GM12878 (cell line): Measurements from ENCODE around the gene VPS8. TPM values are rescaled to one million over a fixed set of nuclear protein-coding genes. Genes with fewer than 3 reads are reported as not detected.
A peak's percentile ranks its signal among the peaks of the same experiment; 100 is the strongest.

Experiments used
- ATAC-seq: fragments of 200-7000 bp; cut with Tn5 transposase; 3 replicates; pipeline ENCODE4 v1.9.1; 2020; ENCODE audit warnings: mild to moderate bottlenecking, moderate library complexity
- BruUV-seq: library from RNA; stranded (reverse); fragments of 400-500 nt; replicated peaks from 2 replicates; lab custom pipeline; 2021; lab: Mats Ljungman, UMichigan
- CTCF ChIA-PET: fragments of 300-600 bp; sonication (Branson Sonifier 250); formaldehyde crosslinking; extraction: SDS; loops from one replicate; lab custom pipeline; 2021; ENCODE audit warnings: inconsistent platforms; lab: Yijun Ruan, JAX
- POLR2A ChIA-PET: fragments of 350-600 bp; formaldehyde crosslinking; extraction: SDS; loops from one replicate; lab custom pipeline; 2021; ENCODE audit warnings: inconsistent platforms; lab: Charles Lee
- RAD21 ChIA-PET: fragments of 300-600 bp; sonication (Branson Sonifier 250); formaldehyde crosslinking; loops from one replicate; lab custom pipeline; 2023; ENCODE audit warnings: antibody characterized with exemption; ENCODE audit not compliant: unreplicated experiment; lab: Charles Lee
- SMC1A ChIA-PET: fragments of 300-600 bp; sonication (Branson Sonifier 250); formaldehyde crosslinking; loops from one replicate; lab custom pipeline; 2023; ENCODE audit not compliant: unreplicated experiment, uncharacterized antibody; lab: Charles Lee
- DNase-seq: peaks from one replicate; pipeline ENCODE4 v3.0.0-alpha.2; 2011; ENCODE audit warnings: low read depth, low spot score
- FAIRE-seq: peaks from 3 replicates; lab custom pipeline; 2011; peaks lifted over from hg19 to GRCh38; lab: Jason Lieb, UNC
- H2AFZ ChIP-seq: 2 replicates; pipeline ENCODE4 v1.6.0; 2011; ENCODE audit warnings: low read depth, low read length, control low read depth; ENCODE audit not compliant: control insufficient read depth
- H3K27ac ChIP-seq: 2 replicates; pipeline ENCODE4 v1.5.1; 2011; ENCODE audit warnings: control low read depth; ENCODE audit not compliant: control insufficient read depth, insufficient read depth
- H3K27me3 ChIP-seq, 2 experiments: replicated peaks in 1 of 2; 2 replicates each; pipeline versions ENCODE4 v1.6.0 to v1.6.1; 2011; ENCODE audit warnings: low read length in 1 of 2; ENCODE audit not compliant: control insufficient read depth in 2 of 2, insufficient read depth in 2 of 2
- H3K36me3 ChIP-seq, 2 experiments: 2 replicates each; pipeline ENCODE4 v1.5.1; 2011; ENCODE audit warnings: low read length in 1 of 2; ENCODE audit not compliant: control insufficient read depth in 2 of 2, insufficient read depth in 2 of 2
- H3K4me1 ChIP-seq: 2 replicates; pipeline ENCODE4 v1.6.1; 2011; ENCODE audit warnings: mild to moderate bottlenecking, low read length, moderate library complexity, mixed read lengths; ENCODE audit not compliant: control insufficient read depth, insufficient read depth
- H3K4me2 ChIP-seq: 2 replicates; pipeline ENCODE4 v1.6.0; 2011; ENCODE audit warnings: control low read depth; ENCODE audit not compliant: control insufficient read depth, insufficient read depth
- H3K4me3 ChIP-seq: fragments of 200-600 bp; sonication (generic); 2 replicates; pipeline ENCODE4 v1.5.1; 2016
- H3K79me2 ChIP-seq: 2 replicates; pipeline ENCODE4 v1.6.0; 2011; ENCODE audit warnings: low read length; ENCODE audit not compliant: control insufficient read depth, insufficient read depth
- H3K9ac ChIP-seq: 2 replicates; pipeline ENCODE4 v1.8.0; 2011; ENCODE audit warnings: low read length, control low read depth, mixed read lengths; ENCODE audit not compliant: control insufficient read depth, insufficient read depth
- H3K9me3 ChIP-seq: replicated peaks from 3 replicates; pipeline ENCODE4 v1.5.1; 2011; ENCODE audit warnings: mild to moderate bottlenecking, low read length; ENCODE audit not compliant: control insufficient read depth, insufficient read depth
- H4K20me1 ChIP-seq: 2 replicates; pipeline ENCODE4 v1.6.0; 2011; ENCODE audit not compliant: control insufficient read depth, insufficient read depth
- BHLHE40 ChIP-seq, 2 experiments: fragments of 450-650 bp in 1 of 2; IDR thresholded peaks; 2 replicates each; pipeline ENCODE4 v1.6.1; 2011 to 2017; ENCODE audit warnings: low read depth in 2 of 2, borderline replicate concordance in 1 of 2, improper control_type of control experiment in 1 of 2, low read length in 1 of 2, mild to moderate bottlenecking in 1 of 2
- CHD1 ChIP-seq: IDR thresholded peaks from 2 replicates; pipeline ENCODE4 v1.6.1; 2012; ENCODE audit warnings: low read depth, low read length, improper control_type of control experiment
- CREM ChIP-seq: IDR thresholded peaks from 2 replicates; pipeline ENCODE4 v1.6.1; 2014; ENCODE audit warnings: antibody characterized with exemption, low read depth
- E4F1 ChIP-seq: fragments of 450-650 bp; IDR thresholded peaks from 2 replicates; pipeline ENCODE4 v1.6.1; 2018; ENCODE audit warnings: borderline replicate concordance, mild to moderate bottlenecking; ENCODE audit not compliant: partially characterized antibody
- EED ChIP-seq: sonication (generic); IDR thresholded peaks from 2 replicates; pipeline ENCODE4 v1.6.1; 2016; ENCODE audit warnings: antibody characterized with exemption, low read depth
- KLF5 ChIP-seq: fragments of 450-650 bp; IDR thresholded peaks from 2 replicates; pipeline ENCODE4 v1.6.1; 2014; ENCODE audit warnings: mild to moderate bottlenecking; ENCODE audit not compliant: partially characterized antibody
- NR2C2 ChIP-seq: IDR thresholded peaks from 2 replicates; pipeline ENCODE4 v1.6.1; 2011; ENCODE audit warnings: borderline replicate concordance, low read depth; ENCODE audit not compliant: control insufficient read depth, insufficient read length
- NRF1 ChIP-seq: conservative IDR thresholded peaks from 2 replicates; pipeline ENCODE4 v1.6.1; 2011; ENCODE audit warnings: mild to moderate bottlenecking, low read depth, low read length, improper control_type of control experiment
- POLR2AphosphoS5 ChIP-seq: IDR thresholded peaks from 2 replicates; pipeline ENCODE4 v1.6.1; 2011; ENCODE audit warnings: mild to moderate bottlenecking, low read length, inconsistent platforms
- STAT3 ChIP-seq: IDR thresholded peaks from 2 replicates; pipeline ENCODE4 v1.6.1; 2011; ENCODE audit warnings: low read depth, low read length, improper control_type of control experiment
- ZNF207 ChIP-seq: fragments of 450-650 bp; IDR thresholded peaks from 2 replicates; pipeline ENCODE4 v1.6.1; 2014; ENCODE audit warnings: antibody characterized with exemption, mild to moderate bottlenecking, borderline replicate concordance
- ZNF24 ChIP-seq: fragments of 450-650 bp; IDR thresholded peaks from 2 replicates; pipeline ENCODE4 v1.6.1; 2017; ENCODE audit warnings: antibody characterized with exemption, mild to moderate bottlenecking
- WGBS: methylation state at CpG from one replicate; pipeline ENCODE4 v1.1.6; 2016; ENCODE audit warnings: low lambda C conversion rate; ENCODE audit not compliant: insufficient replicate concordance, insufficient coverage; ENCODE audit errors: missing lambda C conversion rate; 5-methylcytosine and 5-hydroxymethylcytosine counted together
- in situ Hi-C: fragments of 300-500 bp; cut with MboI; formaldehyde crosslinking; loops from 9 replicates; pipeline ENCODE4 v1.14.3; 2018; ENCODE audit warnings: mixed read lengths
- intact Hi-C: fragments of 100-400 bp; cut with micrococcal nuclease; formaldehyde crosslinking; loops from one replicate; pipeline ENCODE4 v1.14.2; 2022; ENCODE audit not compliant: unreplicated experiment
- polyA plus RNA-seq, 11 experiments: library from polyadenylated mRNA; depleted of rRNA in 4 of 11; unstranded in 6 of 11; stranded (reverse) in 5 of 11; fragments of >200 nt; fragmentation: Nextera tagmentation in 4 of 11; fragmentation: Illumina TruSeq in 1 of 11; extraction: Ambion mirVana in 4 of 11; extraction: Trizol in 1 of 11; gene quantifications; 1 replicate in 1 of 11; 2 replicates in 10 of 11; pipeline versions ENCODE4 v1.2.1 to v1.2.3, GENCODE V29; 2011 to 2016; ENCODE audit warnings: inconsistent platforms in 2 of 11, missing spikeins in 2 of 11, low read depth in 1 of 11
- total RNA-seq, 4 experiments: library from RNA; depleted of rRNA in 3 of 4; stranded (reverse); fragments of >200 nt in 3 of 4; fragmentation: Illumina TruSeq in 1 of 4; extraction: Trizol in 1 of 4; gene quantifications; 2 replicates each; pipeline versions ENCODE4 v1.2.1 to v1.2.3, GENCODE V29; 2013 to 2021

VPS8 gene
- total and polyA plus RNA-seq, 10 of the 15 experiments (the other 5 are each of a cell fraction or from before 2014, with no cell fraction given), result 8.9 to 34.7 (median 20.9) TPM

DNA sequence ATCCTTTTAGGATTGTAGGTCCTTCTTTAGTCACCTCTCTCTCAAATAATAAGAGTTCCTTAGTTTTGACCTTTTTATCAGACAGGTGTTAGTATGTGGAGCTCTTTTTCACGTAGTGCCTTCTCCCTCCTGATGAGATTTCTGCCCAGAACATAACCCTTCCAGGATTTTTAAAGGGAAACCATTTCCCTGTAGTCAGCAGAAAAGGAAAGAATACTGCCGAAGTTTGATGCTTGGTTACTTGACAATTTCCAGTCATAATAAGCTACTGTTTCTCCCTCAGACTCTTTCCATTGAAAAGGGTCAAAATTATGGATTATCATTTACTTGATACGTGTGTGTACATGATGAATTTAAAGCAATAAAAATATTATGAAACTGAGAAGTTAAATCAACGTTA is 73.1 kb downstream of the VPS8 start:
- Histone ChIP-seq H3K79me2 (no peaks in the 10 kb centered on the region), H4K20me1 (no peaks in the 10 kb centered on the region), H3K27me3 (no peaks in the 10 kb centered on the region), H3K4me3 (no peak overlapping the region), H3K9ac (no peak overlapping the region), H3K36me3 (no peaks in the 10 kb centered on the region; a peak in 1 of 4 replicates), H3K27ac (no peak overlapping the region), H2AFZ (no peak overlapping the region), H3K4me2 (no peak overlapping the region), H3K4me1 (peaks cover 9% of the 10 kb centered on the region)
- POLR2A ChIA-PET, result no interaction called here
- CTCF ChIA-PET, result interaction anchor here (0.7 to 1.9 kb wide), 9 partner anchors 10 to 423 kb away, joined by 3 to 8 read pairs (median 5); no protein-coding TSS in a partner anchor
- RAD21 ChIA-PET, result interaction anchor here (0.8 to 1.8 kb wide), 4 partner anchors 18 to 423 kb away, joined by 3 to 5 read pairs (median 4); no protein-coding TSS in a partner anchor
- no peak for ATAC-seq
- in situ Hi-C loops (no loop called here), intact Hi-C loops (no loop called here)
- no peak for FAIRE-seq
- SMC1A ChIA-PET, result interaction anchor here (0.8 to 1.6 kb wide), 6 partner anchors 13 to 330 kb away, joined by 3 to 6 read pairs (median 3); no protein-coding TSS in a partner anchor
- no TSS peak for BruUV-seq
- TF ChIP-seq POLR2AphosphoS5 (no peak), STAT3 (0 out of 2 replicates have a peak, but pooled peaks have one; percentile 13)
- TF ChIP-seq, all 136 proteins: peak for 1
- 88% methylated on average over 4 of the region's 4 CpGs for WGBS
- DNase-seq, result no peak
- no peaks in the 10 kb centered on the region for H3K9me3 ChIP-seq

- H3K79me2 ChIP-seq, result no peaks in the 10 kb centered on the region
- H3K27ac ChIP-seq, result no peak overlapping the region
- in situ Hi-C loops, result no loop called here
- POLR2A ChIA-PET, result no interaction called here
- no TSS peak for BruUV-seq
- CTCF ChIA-PET, result interaction anchor here (1.2 kb wide), 1 partner anchor 288 kb away, joined by 4 read pairs; no protein-coding TSS in a partner anchor
- H4K20me1 ChIP-seq, result no peaks in the 10 kb centered on the region
- RAD21 ChIA-PET, result no interaction called here
- no peak overlapping the region for H3K4me2 ChIP-seq
- no peak overlapping the region for H3K9ac ChIP-seq
- H3K27me3 ChIP-seq, result no peaks in the 10 kb centered on the region
- H3K9me3 ChIP-seq, result no peaks in the 10 kb centered on the region
- DNase-seq, result no peak
- no peak for ATAC-seq
- SMC1A ChIA-PET, result interaction anchor here (1.8 to 2.1 kb wide), 2 partner anchors 8 to 10 kb away, joined by 4 to 5 read pairs; no protein-coding TSS in a partner anchor
- intact Hi-C loops, result no loop called here
- FAIRE-seq, result peak; percentile 47
- no peaks in the 10 kb centered on the region; a peak in 1 of 4 replicates for H3K36me3 ChIP-seq
- WGBS, result 100% methylated on average over 2 of the region's 2 CpGs
- no peak overlapping the region for H3K4me3 ChIP-seq
- H2AFZ ChIP-seq, result no peak overlapping the region
- TF ChIP-seq NR2C2 (no peak), BHLHE40 (IDR thresholded peaks at IDR 0.05; ENCODE audit: borderline replicate concordance in 1 of 2, low read depth in 2 of 2, low read length in 1 of 2) (no peak), EED (no peak), CHD1 (no peak), KLF5 (no peak), ZNF207 (no peak), CREM (no peak), NRF1 (no peak), E4F1 (no peak), ZNF24 (no peak)
- peaks cover 9% of the 10 kb centered on the region for H3K4me1 ChIP-seq
These were observed 75.6 kb downstream of the VPS8 start for GRCh38 chr3:184887574-184887973.
